HG02870 (cell line): ENCODE data around the gene SEMA6C.

ENCODE experiments used
- ATAC-seq: cut with Tn5 transposase; IDR thresholded peaks from one replicate; pipeline ENCODE4 v1.9.1; 2021; ENCODE audit warnings: mild to moderate bottlenecking, moderate library complexity; ENCODE audit not compliant: unreplicated experiment

SEMA6C gene

GRCh38 chr1:151164732-151165280 is 18.4 kb upstream of the SEMA6C start:
- ATAC-seq = no peak

GRCh38 chr1:151159373-151159772 is 12.9 kb upstream of the SEMA6C start:
- no peak for ATAC-seq

GRCh38 chr1:151158751-151159251 is 12.4 kb upstream of the SEMA6C start:
- ATAC-seq = no peak

GRCh38 chr1:151158326-151158725 is 11.9 kb upstream of the SEMA6C start:
- ATAC-seq = no peak

- no peak for ATAC-seq
Measured at GRCh38 chr1:151157067-151157531, 10.7 kb upstream of the SEMA6C start.

- ATAC-seq = peak; percentile 47
Measured at GRCh38 chr1:151156515-151156819, 10.0 kb upstream of the SEMA6C start, which contains the start of gene TNFAIP8L2. Gene TNFAIP8L2 (plus strand): TSS chr1:151156649. CDS start chr1:151158698, 2,049 bp downstream.

GRCh38 chr1:151147665-151148064 is 1.2 kb upstream of the SEMA6C start:
- ATAC-seq = no peak

- ATAC-seq = no peak
Measured at GRCh38 chr1:151147132-151147503, 687 bp upstream of the SEMA6C start.

- no peak for ATAC-seq
Measured at GRCh38 chr1:151146072-151146411, 389 bp downstream of the SEMA6C start.

GRCh38 chr1:151145304-151146071 is 943 bp downstream of the SEMA6C start:
- no peak for ATAC-seq

GRCh38 chr1:151144474-151145303 is 1.7 kb downstream of the SEMA6C start:
- no peak for ATAC-seq

GRCh38 chr1:151143986-151144385 is 2.4 kb downstream of the SEMA6C start:
- ATAC-seq = no peak

- ATAC-seq = no peak
Measured at GRCh38 chr1:151143057-151143435, 3.4 kb downstream of the SEMA6C start.

GRCh38 chr1:151142411-151143056 is 3.9 kb downstream of the SEMA6C start:
- no peak for ATAC-seq

- no peak for ATAC-seq
Measured at GRCh38 chr1:151137789-151138188, 8.6 kb downstream of the SEMA6C start.

GRCh38 chr1:151135433-151136385 is 10.7 kb downstream of the SEMA6C start:
- ATAC-seq = no peak

GRCh38 chr1:151134991-151135390 is 11.4 kb downstream of the SEMA6C start:
- ATAC-seq = no peak

- no peak for ATAC-seq
Measured at GRCh38 chr1:151134396-151134795, 12.0 kb downstream of the SEMA6C start.

- ATAC-seq = no peak
Measured at GRCh38 chr1:151133018-151133806, 13.2 kb downstream of the SEMA6C start.
